ENCODE measurements around the gene MMRN1. TPM values are rescaled to one million over a fixed set of nuclear protein-coding genes. Genes with fewer than 3 reads are reported as not detected.

Gene MMRN1
- total RNA-seq, 1 donor, result not detected

GRCh38 chr4:89868999-89869589, 25.6 kb upstream of the MMRN1 start:
- peak; percentile 42 for TF ChIP-seq CTCF (IDR thresholded peaks at IDR 0.05; ENCODE audit: insufficient read depth, low read depth, low read length)
- peak; percentile 16 for DNase-seq (ENCODE audit: low read depth)
- no peak overlapping the region for H3K4me3 ChIP-seq (ENCODE audit: low read depth, low read length)

- no peak overlapping the region for H3K4me3 ChIP-seq (ENCODE audit: low read depth, low read length)
- no peak for DNase-seq (ENCODE audit: low read depth)
- no peak for TF ChIP-seq CTCF (IDR thresholded peaks at IDR 0.05; ENCODE audit: insufficient read depth, low read depth, low read length)
Observed at GRCh38 chr4:89871211-89871610, 23.4 kb upstream of the MMRN1 start.

- no peak overlapping the region for H3K4me3 ChIP-seq (ENCODE audit: low read depth, low read length)
- no peak for TF ChIP-seq CTCF (IDR thresholded peaks at IDR 0.05; ENCODE audit: insufficient read depth, low read depth, low read length)
- no peak for DNase-seq (ENCODE audit: low read depth)
Observed at GRCh38 chr4:89876548-89876947, 18.1 kb upstream of the MMRN1 start.

- DNase-seq (ENCODE audit: low read depth), result peak; percentile 21
- no peak overlapping the region for H3K4me3 ChIP-seq (ENCODE audit: low read depth, low read length)
- TF ChIP-seq CTCF (IDR thresholded peaks at IDR 0.05; ENCODE audit: insufficient read depth, low read depth, low read length), result no peak
Observed at GRCh38 chr4:89878611-89879010, 16.0 kb upstream of the MMRN1 start.

- H3K4me3 ChIP-seq (ENCODE audit: low read depth, low read length), result no peak overlapping the region
- DNase-seq (ENCODE audit: low read depth), result no peak
- no peak for TF ChIP-seq CTCF (IDR thresholded peaks at IDR 0.05; ENCODE audit: insufficient read depth, low read depth, low read length)
Observed at GRCh38 chr4:89879215-89879614, 15.4 kb upstream of the MMRN1 start.

GRCh38 chr4:89889289-89889688, 5.4 kb upstream of the MMRN1 start:
- no peak overlapping the region for H3K4me3 ChIP-seq (ENCODE audit: low read depth, low read length)
- TF ChIP-seq CTCF (IDR thresholded peaks at IDR 0.05; ENCODE audit: insufficient read depth, low read depth, low read length), result no peak
- DNase-seq (ENCODE audit: low read depth), result no peak

- no peak for DNase-seq (ENCODE audit: low read depth)
- no peak overlapping the region for H3K4me3 ChIP-seq (ENCODE audit: low read depth, low read length)
- no peak for TF ChIP-seq CTCF (IDR thresholded peaks at IDR 0.05; ENCODE audit: insufficient read depth, low read depth, low read length)
Observed at GRCh38 chr4:89897867-89898266, 3.2 kb downstream of the MMRN1 start.
